HG02884 (cell line): Measurements from ENCODE around the gene HGF.

Experiments used
- ATAC-seq: cut with Tn5 transposase; IDR thresholded peaks from one replicate; pipeline ENCODE4 v1.9.1; 2021; ENCODE audit warnings: mild to moderate bottlenecking, moderate library complexity; ENCODE audit not compliant: unreplicated experiment

Gene HGF

DNA sequence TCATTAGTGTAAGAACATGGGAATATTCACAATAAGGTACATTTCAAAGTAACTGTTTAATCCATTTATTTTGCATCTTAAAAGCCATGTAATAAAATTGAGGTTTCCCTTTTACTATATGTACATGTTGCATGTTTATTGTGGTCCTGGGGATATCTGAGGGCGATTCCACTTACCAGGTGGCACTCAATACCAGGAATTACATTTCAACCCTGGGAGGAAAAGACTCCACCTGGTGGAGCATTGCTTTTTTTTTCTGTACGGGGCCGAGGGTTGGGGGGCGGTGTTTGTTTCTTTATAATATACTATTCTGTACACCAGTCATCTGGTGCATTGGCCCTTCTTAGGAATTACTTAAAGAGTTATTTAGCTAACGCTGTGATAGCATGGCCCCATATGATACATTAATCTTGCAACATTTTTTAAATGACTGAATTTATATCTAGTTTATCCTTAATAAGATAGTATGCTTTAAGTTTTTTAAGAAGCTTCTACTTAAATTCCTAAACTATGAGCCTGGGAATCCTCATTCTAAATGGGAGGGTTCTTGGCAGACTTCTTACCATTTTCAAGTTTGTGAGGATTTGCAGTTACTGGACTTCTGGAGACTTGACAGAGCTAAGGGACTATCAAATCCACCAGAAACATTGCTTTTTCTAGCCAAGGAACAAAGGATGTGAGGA lies 7.2 kb upstream of the HGF start:
- no peak for ATAC-seq

DNA sequence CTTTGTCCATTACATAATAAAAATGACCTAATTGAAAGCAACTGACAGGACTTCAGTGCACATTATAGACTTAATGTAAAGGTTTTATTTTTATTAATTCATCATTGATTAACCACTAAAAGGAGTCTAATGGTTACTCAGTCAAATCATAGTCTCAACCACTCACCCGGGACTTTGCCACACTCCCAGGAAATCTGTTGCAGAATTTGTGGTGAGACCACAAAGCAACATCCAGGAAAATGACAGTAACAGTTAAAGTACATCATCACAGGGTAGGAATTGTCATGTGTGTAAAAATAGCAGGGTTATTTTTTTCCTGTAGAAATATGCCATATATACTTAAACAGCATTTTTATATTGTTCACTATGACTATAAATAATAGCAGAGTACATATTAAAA lies 6.3 kb upstream of the HGF start:
- no peak for ATAC-seq

DNA sequence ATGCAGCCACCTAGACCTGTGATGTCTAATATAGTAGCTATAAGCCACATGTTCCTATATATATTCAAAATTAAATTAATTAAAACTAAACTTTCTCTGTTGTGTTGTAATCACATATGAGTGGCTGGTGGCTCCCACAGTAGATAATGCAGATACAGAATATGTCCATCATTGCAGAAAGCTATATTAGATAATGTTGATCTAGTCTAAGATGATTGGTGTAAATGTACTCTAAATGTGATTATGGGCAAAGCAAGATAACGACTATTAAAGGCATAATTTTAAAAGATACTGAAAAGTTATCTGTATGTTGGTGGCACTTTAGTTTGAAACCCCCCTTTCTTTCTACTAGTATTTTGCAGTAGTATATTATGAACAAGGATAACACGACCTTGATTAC lies 5.7 kb upstream of the HGF start:
- ATAC-seq = no peak

DNA sequence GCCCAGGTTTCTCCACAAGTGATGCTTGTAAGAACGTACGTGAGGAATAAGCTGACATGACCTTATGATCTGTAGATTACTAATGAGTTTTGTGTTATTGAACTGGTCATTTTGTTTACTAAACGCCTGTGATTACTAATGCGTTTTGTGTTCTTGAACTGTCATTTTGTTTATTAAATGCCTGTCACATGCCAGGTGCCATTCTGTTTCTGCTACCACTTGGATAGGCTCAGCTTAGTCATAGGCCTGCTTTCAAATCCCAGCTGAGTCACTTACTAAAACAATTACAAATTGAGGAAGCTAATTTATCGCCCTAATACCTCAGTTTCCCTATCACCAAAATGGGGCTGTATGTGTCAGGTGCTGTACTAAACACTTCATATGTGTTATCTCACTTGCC lies 4.7 kb upstream of the HGF start:
- ATAC-seq = no peak

DNA sequence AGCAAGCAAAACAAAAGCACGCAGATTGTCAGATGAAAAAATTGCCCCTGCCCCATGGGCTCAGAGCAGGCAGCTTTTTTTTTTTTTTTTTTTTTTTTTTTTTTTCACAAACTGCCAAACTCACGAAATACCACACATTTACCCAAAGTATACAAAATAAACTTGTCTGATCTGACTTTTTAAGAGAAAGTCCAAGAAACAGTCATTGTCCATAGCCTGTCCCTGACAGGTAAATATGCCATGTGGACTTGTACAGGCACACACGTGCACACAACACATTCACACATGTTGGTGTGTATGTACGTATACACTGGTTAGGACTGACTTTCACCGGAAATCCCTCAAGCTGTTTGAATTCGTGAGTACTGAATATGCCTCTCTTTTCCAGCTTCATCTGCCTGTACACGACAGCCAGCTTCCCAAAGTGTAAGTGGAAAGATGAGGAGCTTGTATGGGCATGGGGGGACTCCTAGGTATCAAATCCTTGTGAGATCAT lies 929 bp upstream of the HGF start:
- ATAC-seq = no peak

DNA sequence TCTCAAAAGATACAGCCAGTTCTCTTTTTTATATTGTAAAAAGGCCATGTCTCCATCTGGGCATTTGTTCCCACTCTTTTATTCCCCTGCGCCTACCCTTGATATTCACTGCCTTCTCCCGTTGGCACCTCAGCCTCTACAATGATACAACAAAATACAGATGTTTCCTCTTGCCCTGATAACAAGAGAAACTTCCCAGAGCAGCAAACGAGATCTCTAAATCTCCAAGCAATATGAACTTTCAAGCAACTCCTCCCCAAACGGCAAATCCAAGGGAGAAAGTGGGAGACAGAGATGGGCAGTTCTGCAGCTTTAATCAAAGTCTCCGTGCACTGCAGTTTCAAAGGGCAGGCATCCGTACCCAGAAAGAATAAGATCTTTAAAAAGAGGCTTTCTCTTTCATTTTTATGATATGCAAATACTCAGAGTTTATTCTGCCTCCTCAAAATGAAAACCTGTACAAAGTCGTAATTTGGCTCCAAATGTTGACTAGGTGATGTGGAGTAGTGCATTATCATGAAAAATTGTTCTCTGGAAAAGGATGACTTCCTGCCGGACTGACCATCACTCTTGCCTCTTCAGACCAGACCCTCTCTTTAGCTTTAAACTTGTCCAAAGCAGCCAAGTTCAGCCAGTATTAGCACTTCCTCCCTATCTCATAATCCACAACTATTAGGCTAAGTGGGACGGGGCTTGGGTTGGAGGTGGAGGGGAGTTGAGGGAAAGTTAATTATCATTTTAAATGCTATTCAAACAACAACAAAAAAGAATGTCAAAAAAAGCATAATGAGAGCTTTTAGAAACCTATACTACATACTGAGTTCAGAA lies 682 bp downstream of the HGF start:
- ATAC-seq = no peak

DNA sequence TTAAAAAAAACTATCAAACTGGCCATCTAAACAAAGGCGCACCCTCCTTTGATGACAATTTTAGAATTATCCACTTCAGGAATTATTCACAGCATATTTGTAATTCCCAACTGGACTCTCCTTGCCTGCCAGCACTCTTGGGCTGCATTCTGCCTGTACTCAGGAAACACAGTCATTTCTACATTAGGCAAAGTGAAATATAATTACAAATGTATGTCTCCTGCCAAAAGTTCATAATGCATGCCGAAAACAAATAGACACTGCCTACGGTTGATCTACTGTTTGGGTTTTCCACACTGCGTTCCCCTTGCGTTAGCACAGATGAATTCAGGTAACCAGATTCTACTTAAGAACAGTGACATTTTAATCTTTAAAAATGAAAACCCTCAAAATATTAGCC lies 1.9 kb downstream of the HGF start:
- ATAC-seq = no peak

DNA sequence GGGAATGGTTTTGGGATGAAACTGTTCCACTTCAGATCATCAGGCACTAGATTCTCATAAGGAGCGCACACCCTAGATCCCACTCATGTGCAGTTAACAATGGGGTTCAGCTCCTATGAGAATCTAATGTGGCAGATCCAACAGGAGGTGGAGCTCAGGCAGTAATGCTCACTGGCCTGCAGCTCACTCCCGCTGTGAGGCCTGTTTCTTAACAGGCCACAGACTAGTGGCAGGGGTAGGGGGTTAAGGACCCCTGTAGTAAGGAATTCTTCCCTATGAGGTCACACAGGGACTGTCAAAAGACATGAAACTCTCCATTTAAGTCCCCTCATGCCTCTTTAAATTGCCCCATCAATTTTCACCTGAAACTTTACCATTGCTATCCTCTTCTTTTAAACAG lies 8.0 kb downstream of the HGF start:
- no peak for ATAC-seq

DNA sequence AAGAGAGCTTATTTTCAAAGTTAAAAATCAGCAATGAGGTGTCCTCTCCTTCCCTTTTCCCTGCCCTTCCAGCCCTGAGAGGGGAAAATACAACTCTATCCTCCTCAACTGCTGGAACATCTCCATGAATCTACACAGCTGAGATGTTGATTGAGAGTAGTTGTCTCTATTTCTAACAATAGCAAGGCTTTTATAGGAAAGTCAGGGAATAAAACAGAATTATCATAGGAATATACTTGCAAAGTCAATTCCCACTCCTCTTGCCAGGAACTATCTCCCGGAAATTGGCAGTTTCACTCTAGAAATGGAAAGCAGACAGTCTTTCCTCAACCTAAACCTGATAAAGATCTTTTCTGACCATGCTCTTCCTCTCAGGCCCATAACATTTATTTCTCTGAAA lies 8.8 kb downstream of the HGF start:
- no peak for ATAC-seq

DNA sequence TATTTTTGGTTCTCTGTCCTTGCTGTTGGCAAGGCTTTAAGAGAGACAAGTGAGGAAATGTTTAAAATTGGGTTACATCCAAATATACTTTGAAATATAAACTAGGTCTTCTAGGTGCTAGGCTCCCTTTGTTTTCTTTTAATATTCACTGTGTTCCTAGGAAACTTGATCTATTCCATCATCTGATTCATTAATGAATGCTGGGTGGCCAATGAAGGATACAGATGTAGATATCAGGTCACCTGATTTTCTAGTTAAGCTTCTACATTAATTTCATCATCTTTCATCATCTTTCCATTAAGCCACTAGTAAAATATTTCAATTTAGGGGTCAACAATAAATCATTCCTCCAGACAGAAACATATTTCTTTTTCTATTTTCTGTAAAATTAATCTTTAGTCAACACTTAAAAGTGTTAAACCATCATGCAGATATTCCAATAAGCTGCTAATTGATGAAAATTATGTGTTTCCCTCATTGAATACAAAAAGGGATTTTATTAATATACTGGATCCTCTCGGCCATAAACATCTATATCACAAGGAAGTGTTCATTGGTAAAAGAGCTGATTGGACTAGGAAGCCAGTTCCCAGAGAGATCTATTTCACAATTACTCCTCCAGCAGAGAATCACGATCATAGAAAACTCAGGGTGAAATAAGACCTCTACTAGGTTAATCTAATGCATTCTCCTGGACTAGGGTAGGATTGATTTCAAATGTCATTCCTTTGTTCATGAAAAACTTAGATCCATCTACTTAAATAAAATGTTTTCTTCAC lies 14.7 kb downstream of the HGF start:
- no peak for ATAC-seq

DNA sequence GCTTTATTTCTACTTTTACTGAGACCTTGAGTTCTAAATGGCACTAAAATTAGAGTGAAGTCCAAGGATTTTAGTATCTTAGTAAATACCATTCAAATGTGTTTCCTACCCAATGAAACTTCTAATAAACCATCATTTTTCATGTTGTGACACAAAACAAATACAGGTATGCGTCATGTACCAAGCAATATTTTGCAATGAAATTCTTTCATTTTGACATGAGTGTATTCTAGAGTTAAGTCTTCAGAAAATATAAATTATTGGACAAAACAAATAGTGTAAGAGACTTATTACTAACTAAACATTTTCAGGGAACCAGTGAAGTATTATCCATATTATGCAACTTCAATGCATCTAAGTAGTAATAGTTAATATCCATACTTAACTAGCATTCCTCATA lies 16.5 kb downstream of the HGF start:
- no peak for ATAC-seq

DNA sequence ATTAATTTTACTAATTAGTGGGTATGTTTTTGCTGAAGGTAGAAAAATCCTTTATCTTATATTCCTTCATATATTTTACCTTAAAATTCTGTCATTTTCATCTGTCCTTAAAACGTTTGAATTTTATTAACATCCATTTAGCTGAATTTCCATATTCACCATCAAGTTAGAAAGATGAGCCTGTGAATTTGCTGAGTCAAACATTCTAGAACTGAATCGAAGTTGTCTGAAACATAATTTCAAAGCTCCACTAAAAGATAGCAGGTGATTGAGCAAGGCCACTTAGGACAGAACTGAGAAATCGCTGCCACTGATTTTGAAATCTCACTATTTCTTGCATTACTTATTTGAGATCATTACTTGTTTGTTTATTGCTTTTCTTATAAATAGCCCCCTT lies 17.5 kb downstream of the HGF start:
- ATAC-seq = no peak

DNA sequence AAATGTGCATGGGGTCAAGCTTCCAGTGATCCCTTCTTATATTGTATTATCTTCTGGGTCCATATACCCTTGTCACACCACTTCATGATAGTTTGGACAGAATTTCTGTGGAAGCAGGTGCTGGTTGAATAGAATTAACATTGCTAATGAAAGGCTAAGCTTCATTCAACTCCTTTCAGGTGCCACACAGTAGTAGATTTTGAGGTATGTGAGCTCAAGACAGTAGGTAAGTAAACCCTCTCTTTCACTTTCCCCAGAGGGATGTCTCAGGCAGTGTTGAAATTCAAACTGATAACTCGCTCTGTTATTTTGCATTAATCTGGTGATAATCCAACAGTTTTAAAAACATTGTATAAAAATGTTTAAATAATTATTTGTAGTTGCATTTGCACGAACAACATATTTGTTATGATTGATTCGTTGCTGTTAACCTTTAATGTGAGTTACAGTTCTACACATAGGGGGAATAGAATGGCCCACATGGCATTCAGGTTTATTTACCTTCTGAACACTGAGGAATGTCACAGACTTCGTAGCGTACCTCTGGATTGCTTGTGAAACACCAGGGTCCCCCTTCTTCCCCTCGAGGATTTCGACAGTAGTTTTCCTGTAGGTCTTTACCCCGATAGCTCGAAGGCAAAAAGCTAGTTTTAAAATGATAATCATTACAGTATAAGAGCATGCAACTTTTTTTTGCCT lies 18.1 kb downstream of the HGF start:
- ATAC-seq = no peak

DNA sequence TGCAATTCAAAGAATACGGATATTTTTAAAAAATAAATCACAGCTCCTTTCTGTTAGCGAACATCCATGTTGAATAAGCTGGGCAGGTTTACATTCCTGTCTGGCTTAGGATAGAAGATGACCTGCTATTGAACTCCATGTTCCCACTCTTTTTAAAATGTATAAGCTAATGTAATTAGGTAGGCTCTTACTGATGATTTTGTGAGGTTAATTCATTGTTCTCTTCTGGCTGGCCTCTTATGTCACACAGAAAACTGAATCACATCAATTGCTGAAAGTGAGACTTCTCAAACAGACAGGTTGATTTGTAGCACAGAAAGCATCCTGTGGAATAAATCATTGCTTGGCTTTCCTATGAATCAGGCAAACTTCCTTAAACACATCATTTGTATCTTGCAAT lies 24.2 kb downstream of the HGF start:
- no peak for ATAC-seq

DNA sequence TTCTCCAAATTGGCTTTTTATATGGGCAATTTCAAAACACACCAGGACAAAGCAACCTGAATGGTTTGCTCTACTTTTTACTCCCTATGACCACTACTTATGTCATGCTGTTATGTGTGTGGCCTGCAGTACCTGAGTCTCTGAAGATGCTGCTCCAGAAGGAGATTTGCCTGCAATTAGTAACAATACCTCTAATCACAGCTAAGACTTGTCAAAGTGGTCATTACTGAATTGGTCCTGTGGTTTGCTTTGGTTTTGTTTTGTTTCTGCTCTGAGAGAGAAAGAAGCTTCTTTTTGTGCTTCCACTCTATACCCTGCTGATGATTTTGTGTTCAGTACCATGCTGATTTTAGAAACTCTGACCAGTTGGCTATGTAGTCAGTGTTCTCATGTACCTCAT lies 25.5 kb downstream of the HGF start:
- no peak for ATAC-seq

DNA sequence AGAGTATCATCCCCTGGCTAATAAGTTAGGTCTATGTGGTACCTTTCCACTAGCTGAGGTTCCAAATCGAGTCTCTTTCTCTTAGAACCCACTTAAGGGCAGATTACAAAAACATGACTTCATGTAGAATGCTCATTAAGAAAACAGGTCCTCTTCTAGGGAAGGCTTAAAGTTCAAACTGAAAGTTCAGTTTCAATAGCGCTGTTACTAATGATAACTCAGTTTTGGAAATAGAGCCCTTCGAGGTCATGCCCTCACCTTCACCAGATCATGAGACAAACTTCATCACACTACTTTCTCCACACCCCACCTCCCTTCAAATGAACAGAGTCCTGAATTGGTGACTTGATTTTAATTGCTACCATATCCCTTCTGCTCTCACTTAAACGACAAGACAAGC lies 26.2 kb downstream of the HGF start:
- ATAC-seq = no peak

DNA sequence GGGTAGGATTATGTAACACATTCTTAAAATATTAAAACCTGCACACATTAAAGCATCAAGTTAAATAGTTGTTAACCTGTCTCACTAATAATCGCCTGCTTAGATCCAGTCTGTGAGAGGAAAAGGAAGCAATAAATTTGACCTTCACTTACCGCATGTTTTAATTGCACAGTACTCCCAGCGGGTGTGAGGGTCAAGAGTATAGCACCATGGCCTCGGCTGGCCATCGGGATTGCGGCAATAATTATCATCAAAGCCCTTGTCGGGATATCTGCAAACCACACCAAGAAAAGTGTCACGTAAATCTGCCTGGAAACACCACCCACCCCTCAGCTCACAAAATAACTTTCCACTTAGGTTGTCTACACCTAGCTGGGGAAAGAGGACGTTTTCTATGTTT lies 26.6 kb downstream of the HGF start:
- no peak for ATAC-seq

DNA sequence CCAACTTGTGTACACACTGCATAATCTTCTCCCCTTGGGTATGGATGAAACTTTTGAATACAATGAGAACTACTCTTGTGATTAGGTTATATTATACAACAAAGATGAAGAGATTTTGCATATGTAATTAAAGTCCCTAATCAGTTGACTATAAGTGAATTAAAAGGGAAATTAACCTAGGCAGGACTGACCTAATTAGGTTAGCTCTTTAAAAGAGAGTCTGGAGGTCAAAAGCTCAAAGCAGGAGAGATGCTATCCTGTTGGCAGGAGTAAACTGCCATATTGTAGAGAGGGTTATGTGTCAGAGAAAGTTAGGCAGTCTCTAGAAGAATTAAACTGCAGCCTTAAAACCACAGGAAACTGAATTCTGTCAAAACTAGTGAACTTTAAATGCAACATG lies 29.4 kb downstream of the HGF start:
- no peak for ATAC-seq

DNA sequence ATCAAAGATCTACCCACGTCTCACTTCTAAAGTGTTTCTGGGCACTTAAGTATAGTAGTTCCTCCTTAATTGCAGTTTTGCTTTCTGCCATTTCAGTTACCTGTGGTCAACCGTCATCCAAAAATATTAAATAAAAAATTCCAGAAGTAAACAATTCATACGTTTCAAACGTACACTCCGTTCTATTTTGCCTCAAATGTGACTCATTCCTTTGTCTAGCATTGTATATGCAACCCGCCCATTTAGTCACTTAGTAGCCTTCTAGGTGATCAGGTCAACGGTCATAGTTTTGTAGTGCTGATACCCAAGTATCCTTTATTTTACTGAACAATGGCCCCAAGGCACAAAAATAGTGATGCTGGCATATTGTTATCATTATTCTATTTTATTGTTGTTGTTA lies 33.8 kb downstream of the HGF start:
- ATAC-seq = no peak

DNA sequence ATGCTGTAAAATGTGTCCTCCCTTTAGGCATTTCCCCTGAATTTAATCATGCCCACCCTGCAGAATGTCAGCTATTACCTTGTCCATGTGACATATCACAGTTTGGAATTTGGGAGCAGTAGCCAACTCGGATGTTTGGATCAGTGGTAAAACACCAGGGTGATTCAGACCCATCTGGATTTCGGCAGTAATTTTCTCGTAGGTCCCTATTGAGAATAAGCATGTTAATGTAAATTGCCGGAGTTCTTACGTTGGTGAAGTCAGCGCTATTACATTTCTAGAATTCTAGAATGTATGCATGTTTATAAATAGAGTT lies 44.1 kb downstream of the HGF start:
- no peak for ATAC-seq
